MM.1S (cell line): Measurements from ENCODE around the gene SLC39A7.

Experiments used
- DNase-seq: peaks from one replicate; pipeline ENCODE4 v3.0.0-alpha.2; 2015
- H2AFZ ChIP-seq: fragments of 300-600 bp; sonication (generic); 2 replicates; pipeline ENCODE4 v1.6.0; 2016; ENCODE audit warnings: antibody characterized with exemption, low read length
- H3F3A ChIP-seq: fragments of 300-600 bp; sonication (generic); 2 replicates; pipeline ENCODE4 v1.6.1; 2016; ENCODE audit warnings: mild to moderate bottlenecking, antibody characterized with exemption, low read length, moderate library complexity, mixed read lengths; ENCODE audit not compliant: insufficient read depth
- H3K27ac ChIP-seq: fragments of 300-600 bp; sonication (generic); 2 replicates; pipeline ENCODE4 v1.5.1; 2016; ENCODE audit warnings: mild to moderate bottlenecking, low read length
- H3K27me3 ChIP-seq: fragments of 300-600 bp; sonication (generic); replicated peaks from 2 replicates; pipeline ENCODE4 v1.6.0; 2016; ENCODE audit warnings: low read length; ENCODE audit not compliant: insufficient read depth
- H3K36me3 ChIP-seq: fragments of 300-600 bp; sonication (generic); replicated peaks from 2 replicates; pipeline ENCODE4 v1.6.1; 2016; ENCODE audit warnings: mild to moderate bottlenecking, low read length, mixed read lengths; ENCODE audit not compliant: insufficient read depth
- H3K4me1 ChIP-seq: fragments of 300-600 bp; sonication (generic); 2 replicates; pipeline ENCODE4 v1.6.1; 2016; ENCODE audit warnings: low read length, mixed read lengths
- H3K4me2 ChIP-seq: fragments of 300-600 bp; sonication (generic); 2 replicates; pipeline ENCODE4 v1.6.0; 2016; ENCODE audit warnings: low read depth, low read length
- H3K4me3 ChIP-seq: fragments of 300-600 bp; sonication (generic); 2 replicates; pipeline ENCODE4 v1.5.1; 2016; ENCODE audit warnings: low read length, mixed read lengths
- H3K79me2 ChIP-seq: fragments of 300-600 bp; sonication (generic); 2 replicates; pipeline ENCODE4 v1.6.1; 2016; ENCODE audit warnings: mixed run types, low read length, mixed read lengths
- H3K9ac ChIP-seq: fragments of 300-600 bp; sonication (generic); 2 replicates; pipeline ENCODE4 v1.6.1; 2016; ENCODE audit warnings: low read length, mixed read lengths
- H3K9me2 ChIP-seq: fragments of 300-600 bp; sonication (generic); replicated peaks from 2 replicates; pipeline ENCODE4 v1.6.1; 2016; ENCODE audit warnings: mild to moderate bottlenecking, low read length, mixed read lengths; ENCODE audit not compliant: insufficient read depth
- H3K9me3 ChIP-seq: fragments of 300-600 bp; sonication (generic); replicated peaks from 2 replicates; pipeline ENCODE4 v1.6.1; 2016; ENCODE audit warnings: mild to moderate bottlenecking, low read length, mixed read lengths; ENCODE audit not compliant: insufficient read depth
- H4K20me1 ChIP-seq: fragments of 300-600 bp; sonication (generic); 2 replicates; pipeline ENCODE4 v1.6.1; 2016; ENCODE audit warnings: mild to moderate bottlenecking, low read length, moderate library complexity, mixed read lengths; ENCODE audit not compliant: insufficient read depth
- CTCF ChIP-seq: fragments of 300-600 bp; sonication (generic); IDR thresholded peaks from 2 replicates; pipeline ENCODE4 v1.5.1; 2016; ENCODE audit warnings: antibody characterized with exemption, low read length, mixed read lengths
- EZH2 ChIP-seq: fragments of 300-600 bp; sonication (generic); optimal IDR thresholded peaks from 2 replicates; pipeline ENCODE3; 2017; ENCODE audit warnings: low read depth, mild to moderate bottlenecking, antibody characterized with exemption, low read length, mixed read lengths
- EZH2phosphoT487 ChIP-seq: fragments of 300-600 bp; sonication (generic); IDR thresholded peaks from 2 replicates; pipeline ENCODE4 v1.6.1; 2018; ENCODE audit warnings: antibody characterized with exemption, low read length

The SLC39A7 gene

GRCh38 chr6:33202799-33203198 is 2.1 kb downstream of the SLC39A7 start:
- TF ChIP-seq CTCF (no peak), EZH2phosphoT487 (no peak), EZH2 (no peak)
- no peaks in the 10 kb centered on the region for H3K27me3 ChIP-seq
- H3K36me3 ChIP-seq = no peaks in the 10 kb centered on the region
- DNase-seq = no peak
- H3K9me3 ChIP-seq = no peaks in the 10 kb centered on the region
- no peak overlapping the region for H3K27ac ChIP-seq
- H3K4me2 ChIP-seq = no peak overlapping the region
- no peak overlapping the region for H2AFZ ChIP-seq
- H3K4me3 ChIP-seq = no peak overlapping the region
- peaks cover 35% of the 10 kb centered on the region for H3K4me1 ChIP-seq
- no peak overlapping the region for H3K9ac ChIP-seq
- peaks cover 44% of the 10 kb centered on the region for H3K79me2 ChIP-seq
- no peaks in the 10 kb centered on the region for H3K9me2 ChIP-seq
- peaks cover 17% of the 10 kb centered on the region for H3F3A ChIP-seq
- H4K20me1 ChIP-seq = no peaks in the 10 kb centered on the region

- no peaks in the 10 kb centered on the region for H3K36me3 ChIP-seq
- H3K9me3 ChIP-seq = no peaks in the 10 kb centered on the region
- H3K79me2 ChIP-seq = peaks cover 38% of the 10 kb centered on the region
- peak overlapping the region; percentile 37 for H3K4me2 ChIP-seq
- no peak overlapping the region for H2AFZ ChIP-seq
- peaks cover 35% of the 10 kb centered on the region for H3K4me1 ChIP-seq
- DNase-seq = no peak
- H3K4me3 ChIP-seq = no peak overlapping the region
- no peaks in the 10 kb centered on the region for H3K9me2 ChIP-seq
- H3K27ac ChIP-seq = no peak overlapping the region
- no peaks in the 10 kb centered on the region for H3K27me3 ChIP-seq
- no peaks in the 10 kb centered on the region for H4K20me1 ChIP-seq
- TF ChIP-seq EZH2phosphoT487 (no peak), EZH2 (no peak), CTCF (no peak)
- peaks cover 17% of the 10 kb centered on the region; the same call in 1 of the 2 replicates for H3F3A ChIP-seq
- no peak overlapping the region for H3K9ac ChIP-seq
These were observed 2.9 kb downstream of the SLC39A7 start for GRCh38 chr6:33203443-33204164.

- Histone ChIP-seq H3F3A (peaks cover 17% of the 10 kb centered on the region; the same call in 1 of the 2 replicates), H3K9me2 (no peaks in the 10 kb centered on the region), H4K20me1 (no peaks in the 10 kb centered on the region), H3K4me2 (peak overlapping the region; percentile 37), H3K27ac (no peak overlapping the region), H3K4me3 (no peak overlapping the region), H2AFZ (no peak overlapping the region), H3K9ac (no peak overlapping the region; the same call in 1 of the 2 replicates), H3K27me3 (no peaks in the 10 kb centered on the region), H3K79me2 (peaks cover 35% of the 10 kb centered on the region), H3K4me1 (peaks cover 38% of the 10 kb centered on the region), H3K36me3 (no peaks in the 10 kb centered on the region), H3K9me3 (no peaks in the 10 kb centered on the region)
- DNase-seq = no peak
- TF ChIP-seq CTCF (no peak), EZH2phosphoT487 (no peak), EZH2 (no peak)
These were observed 3.4 kb downstream of the SLC39A7 start for GRCh38 chr6:33204165-33204414.
